DND-41 (cell line): Measurements from ENCODE around the gene GTF3C2.

Experiments
- ATAC-seq: fragments of 200-7000 bp; cut with Tn5 transposase; 3 replicates; pipeline ENCODE4 v1.9.1; 2021; ENCODE audit warnings: low read depth; ENCODE audit not compliant: insufficient read depth
- DNase-seq: peaks from one replicate; pipeline ENCODE4 v3.0.0-alpha.2; 2020
- H2AFZ ChIP-seq: 2 replicates; pipeline ENCODE4 v1.6.0; 2012; ENCODE audit warnings: low read depth, low read length
- H3K27ac ChIP-seq: 2 replicates; pipeline ENCODE4 v1.5.1; 2012; ENCODE audit warnings: low read length, inconsistent platforms
- H3K27me3 ChIP-seq: fragments of 200-600 bp; sonication (generic); 2 replicates; pipeline ENCODE4 v1.6.0; 2012; ENCODE audit warnings: low read length, mild to moderate bottlenecking, inconsistent platforms; ENCODE audit not compliant: insufficient read depth, poor library complexity
- H3K36me3 ChIP-seq: 2 replicates; pipeline ENCODE4 v1.5.1; 2012; ENCODE audit warnings: low read length, inconsistent platforms; ENCODE audit not compliant: insufficient read depth
- H3K4me1 ChIP-seq: 2 replicates; pipeline ENCODE4 v1.5.1; 2012; ENCODE audit warnings: mild to moderate bottlenecking, low read length; ENCODE audit not compliant: insufficient read depth
- H3K4me2 ChIP-seq: 2 replicates; pipeline ENCODE4 v1.6.0; 2012; ENCODE audit warnings: mild to moderate bottlenecking, moderate library complexity, low read length, inconsistent platforms; ENCODE audit not compliant: insufficient read depth
- H3K4me3 ChIP-seq, 2 experiments: fragments of 200-600 bp in 1 of 2; shearing (Covaris generic) in 1 of 2; 2 replicates each; pipeline ENCODE4 v1.5.1; 2012 to 2016; ENCODE audit warnings: inconsistent platforms in 2 of 2, low read length in 2 of 2, mild to moderate bottlenecking in 2 of 2, low read depth in 1 of 2, moderate library complexity in 1 of 2
- H3K79me2 ChIP-seq: 2 replicates; pipeline ENCODE4 v1.6.0; 2012; ENCODE audit warnings: low read length, inconsistent platforms; ENCODE audit not compliant: insufficient read depth
- H3K9ac ChIP-seq: 2 replicates; pipeline ENCODE4 v1.6.0; 2012; ENCODE audit warnings: low read depth, mild to moderate bottlenecking, inconsistent platforms, low read length, moderate library complexity
- H3K9me3 ChIP-seq: 2 replicates; pipeline ENCODE4 v1.5.1; 2012; ENCODE audit warnings: low read length, moderate library complexity, mild to moderate bottlenecking, inconsistent platforms; ENCODE audit not compliant: insufficient read depth, severe bottlenecking
- H4K20me1 ChIP-seq: 2 replicates; pipeline ENCODE4 v1.6.0; 2012; ENCODE audit warnings: low read length; ENCODE audit not compliant: insufficient read depth
- EZH2 ChIP-seq: IDR thresholded peaks from 3 replicates; pipeline ENCODE4 v1.6.1; 2012; ENCODE audit warnings: borderline replicate concordance, low read depth, mild to moderate bottlenecking, moderate library complexity, low read length, inconsistent platforms; ENCODE audit not compliant: severe bottlenecking
- TF ChIP-seq, protein P1 (sequence below): IDR thresholded peaks from 2 replicates; pipeline ENCODE4 v1.5.1; 2012; ENCODE audit warnings: borderline replicate concordance, low read length, moderate library complexity, mild to moderate bottlenecking; ENCODE audit not compliant: poor library complexity, severe bottlenecking; ENCODE audit errors: extremely low read depth

The GTF3C2 gene

DNA sequence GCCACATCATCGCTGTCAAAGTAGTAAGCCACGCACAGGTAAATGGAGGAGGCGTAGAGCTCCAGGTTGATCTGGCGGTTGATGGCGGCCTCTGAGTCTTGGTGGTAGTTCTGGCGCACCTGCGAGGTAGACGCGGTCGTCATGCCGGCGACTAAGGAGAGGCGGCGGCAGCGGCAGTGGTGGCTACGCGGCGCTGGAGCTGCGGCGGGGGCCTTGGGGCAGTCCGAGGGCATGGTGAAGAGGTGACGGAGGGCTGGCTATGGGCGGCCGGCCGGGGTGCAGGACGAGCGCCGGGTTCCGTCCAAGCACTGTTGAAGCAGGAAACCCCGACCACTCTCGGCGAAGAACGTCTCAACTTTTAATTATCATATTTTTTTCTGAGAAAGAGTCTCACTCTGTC is 36.7 kb upstream of the GTF3C2 start:
- ATAC-seq = no peak
- no peak overlapping the region for H3K27ac ChIP-seq
- no peak for DNase-seq
- peaks cover 75% of the 10 kb centered on the region for H4K20me1 ChIP-seq
- no peaks in the 10 kb centered on the region for H3K27me3 ChIP-seq
- peaks cover 27% of the 10 kb centered on the region for H3K36me3 ChIP-seq
- H3K9ac ChIP-seq = no peak overlapping the region
- no peak overlapping the region for H2AFZ ChIP-seq
- no peaks in the 10 kb centered on the region for H3K9me3 ChIP-seq
- no peak for TF ChIP-seq EZH2
- TF ChIP-seq, protein P1, sequence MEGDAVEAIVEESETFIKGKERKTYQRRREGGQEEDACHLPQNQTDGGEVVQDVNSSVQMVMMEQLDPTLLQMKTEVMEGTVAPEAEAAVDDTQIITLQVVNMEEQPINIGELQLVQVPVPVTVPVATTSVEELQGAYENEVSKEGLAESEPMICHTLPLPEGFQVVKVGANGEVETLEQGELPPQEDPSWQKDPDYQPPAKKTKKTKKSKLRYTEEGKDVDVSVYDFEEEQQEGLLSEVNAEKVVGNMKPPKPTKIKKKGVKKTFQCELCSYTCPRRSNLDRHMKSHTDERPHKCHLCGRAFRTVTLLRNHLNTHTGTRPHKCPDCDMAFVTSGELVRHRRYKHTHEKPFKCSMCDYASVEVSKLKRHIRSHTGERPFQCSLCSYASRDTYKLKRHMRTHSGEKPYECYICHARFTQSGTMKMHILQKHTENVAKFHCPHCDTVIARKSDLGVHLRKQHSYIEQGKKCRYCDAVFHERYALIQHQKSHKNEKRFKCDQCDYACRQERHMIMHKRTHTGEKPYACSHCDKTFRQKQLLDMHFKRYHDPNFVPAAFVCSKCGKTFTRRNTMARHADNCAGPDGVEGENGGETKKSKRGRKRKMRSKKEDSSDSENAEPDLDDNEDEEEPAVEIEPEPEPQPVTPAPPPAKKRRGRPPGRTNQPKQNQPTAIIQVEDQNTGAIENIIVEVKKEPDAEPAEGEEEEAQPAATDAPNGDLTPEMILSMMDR = no peak
- H3K79me2 ChIP-seq = peaks cover 99% of the 10 kb centered on the region
- no peaks in the 10 kb centered on the region for H3K4me1 ChIP-seq
- no peak overlapping the region for H3K4me3 ChIP-seq
- H3K4me2 ChIP-seq = no peak overlapping the region

DNA sequence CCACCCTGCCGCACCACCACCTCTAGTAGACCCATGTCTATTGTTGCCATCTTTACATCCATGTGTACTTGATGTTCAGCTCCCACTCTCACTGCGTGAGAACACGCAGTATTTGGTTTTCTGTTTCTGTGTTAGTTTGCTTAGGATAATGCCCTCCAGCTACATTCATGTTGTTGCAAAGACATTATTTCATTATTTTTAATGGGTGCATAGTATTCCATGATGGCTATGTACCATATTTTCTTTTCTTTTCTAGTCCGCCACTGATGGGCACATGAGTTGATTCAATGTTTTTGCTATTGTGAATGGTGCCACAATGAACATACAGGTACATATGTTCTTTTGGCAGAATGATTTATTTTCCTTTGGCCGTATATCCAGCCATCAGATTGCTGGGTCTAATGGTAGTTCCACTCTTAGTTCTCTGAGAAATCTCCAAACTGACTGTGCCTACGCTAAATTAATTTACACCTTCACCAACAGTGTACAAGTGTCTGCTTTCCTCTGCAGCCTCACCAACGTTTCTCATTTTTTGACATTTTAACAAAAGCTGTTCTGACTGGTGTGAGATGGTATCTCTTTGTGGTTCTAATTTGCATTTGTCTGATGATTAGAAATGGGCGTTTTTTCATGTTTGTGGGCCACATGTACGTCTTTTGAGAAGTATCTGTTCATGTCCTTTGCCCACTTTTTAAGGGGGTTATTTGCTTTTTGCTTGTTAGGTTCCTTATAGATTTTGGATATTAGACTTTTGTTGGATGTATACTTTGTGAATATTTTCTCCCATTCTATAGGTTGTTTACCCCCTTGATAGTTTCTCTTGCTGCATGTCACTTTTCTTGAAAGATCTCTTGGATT is 34.5 kb upstream of the GTF3C2 start:
- Histone ChIP-seq H3K27ac (no peak overlapping the region), H4K20me1 (peaks cover 62% of the 10 kb centered on the region), H3K27me3 (no peaks in the 10 kb centered on the region), H3K79me2 (peaks cover 91% of the 10 kb centered on the region), H3K4me1 (no peaks in the 10 kb centered on the region), H3K4me3 (no peak overlapping the region), H3K9ac (no peak overlapping the region), H3K4me2 (no peak overlapping the region), H3K9me3 (no peaks in the 10 kb centered on the region), H2AFZ (no peak overlapping the region), H3K36me3 (peaks cover 39% of the 10 kb centered on the region)
- ATAC-seq (no peak), DNase-seq (no peak)
- TF ChIP-seq, protein P1 = no peak
- no peak for TF ChIP-seq EZH2

GRCh38 chr2:27381577-27382181 is 25.1 kb upstream of the GTF3C2 start:
- H3K4me1 ChIP-seq = peaks cover 41% of the 10 kb centered on the region
- peak overlapping the region; percentile 91; the same call in 1 of the 2 replicates for H3K27ac ChIP-seq
- no peaks in the 10 kb centered on the region for H3K27me3 ChIP-seq
- peak overlapping the region in 1 of 2 experiments; percentile 75; a peak in 1 of 4 replicates for H3K4me3 ChIP-seq
- no peaks in the 10 kb centered on the region for H3K9me3 ChIP-seq
- DNase-seq (no peak), ATAC-seq (no peak)
- peaks cover 78% of the 10 kb centered on the region for H3K36me3 ChIP-seq
- TF ChIP-seq, protein P1 = no peak
- no peak for TF ChIP-seq EZH2
- H3K4me2 ChIP-seq = peak overlapping the region; percentile 69; the same call in 1 of the 2 replicates
- H4K20me1 ChIP-seq = peaks cover 29% of the 10 kb centered on the region; the same call in 1 of the 2 replicates
- H2AFZ ChIP-seq = no peak overlapping the region
- peaks cover 37% of the 10 kb centered on the region for H3K79me2 ChIP-seq
- H3K9ac ChIP-seq = peak overlapping the region; percentile 71; the same call in 1 of the 2 replicates
